Body of pancreas (tissue), 4 donors: Measurements from ENCODE around the gene VGLL3. TPM values are rescaled to one million over a fixed set of nuclear protein-coding genes. Genes with fewer than 3 reads are reported as not detected.

Experiments used
- ATAC-seq: fragments of 150-250 bp; one replicate; pipeline ENCODE4 v1.9.1; 2016
- DNase-seq, 4 donors: peaks; one replicate each; pipeline ENCODE4 v3.0.0-alpha.2; 2019
- H3K27ac ChIP-seq, 4 donors: fragments of 200-600 bp; sonication (generic); 1 replicate in 3 of 4; 2 replicates in 1 of 4; pipeline versions ENCODE4 v1.5.1 to v1.6.1; 2016 to 2019; ENCODE audit warnings: mild to moderate bottlenecking in 1 of 4, mixed read lengths in 1 of 4, moderate library complexity in 1 of 4
- H3K27me3 ChIP-seq, 2 donors: fragments of 200-600 bp; sonication (generic); one replicate each; pipeline ENCODE4 v1.6.0; 2016; ENCODE audit warnings: mild to moderate bottlenecking in 1 of 2
- H3K36me3 ChIP-seq, 2 donors: fragments of 200-600 bp; sonication (generic); replicated peaks in 1 of 2; 2 replicates each; pipeline ENCODE4 v1.5.1; 2016; ENCODE audit warnings: low read depth in 2 of 2; ENCODE audit not compliant: insufficient read depth in 1 of 2
- H3K4me1 ChIP-seq: fragments of 200-600 bp; sonication (generic); one replicate; pipeline ENCODE4 v1.6.0; 2016
- H3K4me3 ChIP-seq, 2 donors: fragments of 200-600 bp; sonication (generic); 1 replicate in 1 of 2; 2 replicates in 1 of 2; pipeline ENCODE4 v1.5.1; 2016 to 2019
- H3K9me3 ChIP-seq, 3 donors: fragments of 200-600 bp; sonication (generic); 1 replicate in 2 of 3; 2 replicates in 1 of 3; pipeline ENCODE4 v1.5.1; 2016
- POLR2A ChIP-seq, 3 donors: fragments of 450-650 bp; IDR thresholded peaks; one replicate each; pipeline ENCODE4 v1.6.1; 2016; ENCODE audit warnings: antibody characterized with exemption in 3 of 3, mild to moderate bottlenecking in 2 of 3
- WGBS, 2 donors: methylation state at CpG; one replicate each; pipeline ENCODE4 v1.1.5; 2017; 5-methylcytosine and 5-hydroxymethylcytosine counted together
- intact Hi-C: fragments of 100-400 bp; cut with DNase I; formaldehyde crosslinking; loops from one replicate; pipeline ENCODE4 v1.15.1; 2023
- total RNA-seq, 2 donors: library from RNA; depleted of rRNA; stranded (reverse); fragments of >200 nt; gene quantifications; one replicate each; pipeline ENCODE4 v1.1.0, GENCODE V29; 2016
- TF ChIP-seq, protein P1 (sequence below), 7 experiments: fragments of 450-650 bp in 4 of 7; fragments of 200-600 bp in 3 of 7; sonication (generic) in 3 of 7; IDR thresholded peaks; one replicate each; pipeline ENCODE4 v1.5.1; 2016 to 2019; ENCODE audit warnings: antibody characterized with exemption in 7 of 7

Gene VGLL3
- total RNA-seq, 2 donors from 2014 or later = 10.2 to 16.1 TPM

DNA sequence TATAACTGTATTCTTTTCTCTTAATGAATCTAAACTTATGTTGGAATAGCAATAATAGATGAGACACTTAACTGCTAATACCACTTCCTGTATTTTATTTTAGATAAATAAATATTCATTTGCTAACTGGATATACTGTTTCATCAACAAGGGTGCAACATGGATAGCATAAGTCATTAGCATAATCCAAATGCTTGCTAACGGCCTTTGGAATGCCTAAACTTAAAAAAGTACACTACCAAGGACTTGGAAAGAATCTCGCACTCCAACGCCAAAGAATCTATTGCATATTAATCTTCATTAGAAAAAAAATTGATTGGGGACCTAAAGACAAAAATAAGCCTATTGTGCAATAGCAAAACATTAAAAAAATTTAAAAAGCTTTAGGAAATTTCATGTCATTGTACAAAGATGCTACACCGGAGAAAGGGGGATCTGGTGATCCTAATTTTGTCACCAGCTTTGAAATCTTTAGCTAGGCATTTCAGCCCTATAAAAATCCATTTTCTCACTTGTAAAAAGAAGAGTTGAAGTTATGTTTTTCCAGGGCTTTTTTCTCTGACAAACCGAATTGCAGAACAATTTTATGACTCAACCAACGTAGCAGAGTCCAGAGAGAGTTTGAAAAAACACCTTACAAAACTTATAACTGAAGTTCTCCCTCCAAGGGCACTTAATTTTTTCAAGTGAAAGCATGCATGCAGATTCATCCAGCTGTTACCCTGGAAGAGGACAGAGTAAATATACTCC is 4.1 kb downstream of the VGLL3 start:
- peaks cover 4% of the 10 kb centered on the region for H3K4me1 ChIP-seq
- no peaks in the 10 kb centered on the region for H3K27me3 ChIP-seq
- no peak for DNase-seq
- peak overlapping the region in 2 of 4 donors; percentile 12 to 45 for H3K27ac ChIP-seq
- no peak for ATAC-seq
- WGBS, 2 donors = 36 to 47% methylated on average over 6 of the region's 6 CpGs
- H3K4me3 ChIP-seq = no peak overlapping the region
- H3K36me3 ChIP-seq = no peaks in the 10 kb centered on the region
- no peaks in the 10 kb centered on the region for H3K9me3 ChIP-seq
- TF ChIP-seq, protein P1, sequence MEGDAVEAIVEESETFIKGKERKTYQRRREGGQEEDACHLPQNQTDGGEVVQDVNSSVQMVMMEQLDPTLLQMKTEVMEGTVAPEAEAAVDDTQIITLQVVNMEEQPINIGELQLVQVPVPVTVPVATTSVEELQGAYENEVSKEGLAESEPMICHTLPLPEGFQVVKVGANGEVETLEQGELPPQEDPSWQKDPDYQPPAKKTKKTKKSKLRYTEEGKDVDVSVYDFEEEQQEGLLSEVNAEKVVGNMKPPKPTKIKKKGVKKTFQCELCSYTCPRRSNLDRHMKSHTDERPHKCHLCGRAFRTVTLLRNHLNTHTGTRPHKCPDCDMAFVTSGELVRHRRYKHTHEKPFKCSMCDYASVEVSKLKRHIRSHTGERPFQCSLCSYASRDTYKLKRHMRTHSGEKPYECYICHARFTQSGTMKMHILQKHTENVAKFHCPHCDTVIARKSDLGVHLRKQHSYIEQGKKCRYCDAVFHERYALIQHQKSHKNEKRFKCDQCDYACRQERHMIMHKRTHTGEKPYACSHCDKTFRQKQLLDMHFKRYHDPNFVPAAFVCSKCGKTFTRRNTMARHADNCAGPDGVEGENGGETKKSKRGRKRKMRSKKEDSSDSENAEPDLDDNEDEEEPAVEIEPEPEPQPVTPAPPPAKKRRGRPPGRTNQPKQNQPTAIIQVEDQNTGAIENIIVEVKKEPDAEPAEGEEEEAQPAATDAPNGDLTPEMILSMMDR (IDR thresholded peaks at IDR 0.05) = no peak
- no peak for TF ChIP-seq POLR2A (IDR thresholded peaks at IDR 0.05)
- intact Hi-C loops = no loop called here

DNA sequence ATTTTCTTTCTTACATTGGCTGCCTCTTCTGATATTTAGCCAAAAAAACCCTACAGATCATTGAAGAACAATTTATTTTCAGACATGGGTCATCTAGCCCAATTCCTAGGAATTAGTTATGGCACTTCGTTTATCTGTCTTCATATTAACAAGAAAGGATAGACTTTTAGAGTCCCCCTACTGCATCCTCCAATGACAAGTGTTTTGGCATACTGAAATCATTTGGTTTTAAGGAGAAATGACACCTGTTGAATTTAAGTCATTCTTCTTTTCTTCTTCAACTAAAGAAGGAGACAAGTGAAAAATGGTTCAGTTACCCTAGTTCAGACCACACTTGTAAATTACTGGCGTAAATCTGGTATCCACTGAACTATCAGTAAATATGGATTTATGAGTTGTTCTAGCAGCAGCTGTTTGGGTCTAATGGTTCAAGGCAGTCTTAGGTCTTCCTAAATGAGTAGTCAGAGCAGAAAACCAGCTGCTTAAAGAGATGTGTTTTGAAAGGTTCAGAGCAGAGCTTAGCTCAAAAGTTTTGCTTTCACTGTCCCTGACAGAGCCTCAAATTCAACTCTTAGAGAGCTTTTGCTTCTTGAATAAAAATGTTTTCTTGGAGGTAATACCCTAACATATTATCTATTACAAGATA is 5.6 kb downstream of the VGLL3 start:
- no peak for ATAC-seq
- Histone ChIP-seq H3K27me3 (no peaks in the 10 kb centered on the region), H3K4me3 (no peak overlapping the region), H3K27ac (no peak overlapping the region), H3K9me3 (no peaks in the 10 kb centered on the region), H3K4me1 (peaks cover 2% of the 10 kb centered on the region), H3K36me3 (no peaks in the 10 kb centered on the region)
- WGBS, 2 donors = 76 to 79% methylated on average over 2 of the region's 2 CpGs
- TF ChIP-seq, protein P1 (IDR thresholded peaks at IDR 0.05) = no peak
- no peak for TF ChIP-seq POLR2A (IDR thresholded peaks at IDR 0.05)
- intact Hi-C loops = no loop called here
- DNase-seq = no peak

DNA sequence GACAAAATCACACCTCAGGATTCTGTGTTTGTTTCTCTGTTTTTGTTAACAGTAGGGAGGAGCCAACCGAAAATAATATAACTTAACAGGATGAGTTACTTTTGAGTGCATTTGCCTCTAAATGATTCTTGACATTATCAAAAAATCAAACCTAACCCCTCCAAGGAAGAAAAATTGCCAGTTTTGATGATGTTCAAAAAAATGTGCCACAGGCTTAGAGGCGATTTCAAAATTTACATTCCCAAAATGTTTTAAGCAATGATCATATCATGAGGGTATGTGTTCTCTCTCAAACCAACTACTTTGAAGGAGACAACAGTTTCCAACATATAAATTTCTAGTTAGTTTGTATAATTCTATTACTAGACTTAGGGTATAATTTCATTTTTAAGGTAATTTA is 6.7 kb downstream of the VGLL3 start:
- Histone ChIP-seq H3K27me3 (no peaks in the 10 kb centered on the region), H3K36me3 (no peaks in the 10 kb centered on the region), H3K4me3 (no peak overlapping the region), H3K4me1 (no peaks in the 10 kb centered on the region), H3K27ac (no peak overlapping the region), H3K9me3 (no peaks in the 10 kb centered on the region)
- DNase-seq = no peak
- intact Hi-C loops = no loop called here
- WGBS, 2 donors = 71 to 80% methylated on average over 2 of the region's 2 CpGs
- TF ChIP-seq, protein P1 (IDR thresholded peaks at IDR 0.05) = no peak
- no peak for TF ChIP-seq POLR2A (IDR thresholded peaks at IDR 0.05)
- no peak for ATAC-seq

DNA sequence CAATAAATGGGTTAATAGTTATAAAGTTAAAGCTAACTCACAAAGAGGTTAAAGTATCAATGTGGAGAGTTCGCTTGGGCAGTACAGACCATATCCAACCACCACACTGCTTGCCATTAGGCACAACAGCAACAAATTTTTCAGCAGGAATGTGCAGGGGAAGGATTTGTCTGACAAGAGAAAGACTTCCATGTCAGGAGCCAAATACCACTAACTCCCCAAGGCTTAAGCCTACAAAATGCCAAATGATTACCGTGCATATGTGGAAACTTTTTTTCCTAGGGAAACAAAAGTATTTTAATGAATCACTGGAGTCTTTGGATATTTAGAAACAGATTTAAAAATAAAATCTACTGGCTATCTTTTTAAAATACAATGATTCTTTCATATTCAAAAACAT is 8.1 kb downstream of the VGLL3 start:
- Histone ChIP-seq H3K9me3 (no peaks in the 10 kb centered on the region), H3K27me3 (no peaks in the 10 kb centered on the region), H3K4me3 (no peak overlapping the region), H3K27ac (no peak overlapping the region), H3K36me3 (no peaks in the 10 kb centered on the region), H3K4me1 (peaks cover 3% of the 10 kb centered on the region)
- intact Hi-C loops = no loop called here
- DNase-seq = no peak
- ATAC-seq = peak; percentile 59
- TF ChIP-seq, protein P1 (IDR thresholded peaks at IDR 0.05) = no peak
- no peak for TF ChIP-seq POLR2A (IDR thresholded peaks at IDR 0.05)
- WGBS, 2 donors = 60 to 70% methylated on average over 2 of the region's 2 CpGs
